HEK293 (cell line): ENCODE data around the gene ATF6.
A peak's percentile ranks its signal among the peaks of the same experiment; 100 is the strongest.

ENCODE experiments used
- CTCF ChIA-PET: fragments of 350-600 bp; formaldehyde crosslinking; extraction: SDS; loops from one replicate; lab custom pipeline; 2021; ENCODE audit warnings: antibody characterized with exemption; lab: Yijun Ruan, JAX
- POLR2A ChIA-PET: fragments of 300-600 bp; formaldehyde crosslinking; extraction: SDS; loops from one replicate; lab custom pipeline; 2020; ENCODE audit warnings: antibody characterized with exemption, inconsistent platforms; lab: Yijun Ruan, JAX
- H3K27ac ChIP-seq: fragments of 200-500 bp; sonication (Bioruptor generic); 2 replicates; pipeline ENCODE4 v1.5.1; 2014; ENCODE audit warnings: low read depth, low read length, control low read depth, inconsistent platforms; ENCODE audit errors: extremely low read depth
- H3K36me3 ChIP-seq, 2 experiments: fragments of 200-500 bp in 1 of 2; sonication (Bioruptor generic) in 1 of 2; 1 replicate in 1 of 2; 2 replicates in 1 of 2; pipeline ENCODE4 v1.5.1; 2014 to 2017; ENCODE audit warnings: inconsistent platforms in 2 of 2, low read length in 2 of 2; ENCODE audit not compliant: control insufficient read depth in 2 of 2, insufficient read depth in 1 of 2
- H3K4me1 ChIP-seq: fragments of 200-500 bp; sonication (Bioruptor generic); 2 replicates; pipeline ENCODE4 v1.5.1; 2014; ENCODE audit warnings: mild to moderate bottlenecking, low read length, inconsistent platforms; ENCODE audit not compliant: control insufficient read depth, insufficient read depth
- H3K4me3 ChIP-seq: 2 replicates; pipeline ENCODE4 v1.5.1; 2011; ENCODE audit warnings: low read depth, mild to moderate bottlenecking, control low read depth, low read length, moderate library complexity
- H3K9me3 ChIP-seq: fragments of 200-500 bp; sonication (Bioruptor generic); 2 replicates; pipeline ENCODE4 v1.5.1; 2014; ENCODE audit warnings: low read depth, low read length, inconsistent platforms; ENCODE audit not compliant: control insufficient read depth, insufficient read depth
- EGR2 ChIP-seq: fragments of 450-650 bp; formaldehyde crosslinking; IDR thresholded peaks from 2 replicates; pipeline ENCODE4 v1.5.1; 2016; ENCODE audit warnings: low read depth, missing biosample characterization, missing genetic modification characterization
- GLI4 ChIP-seq: fragments of 450-650 bp; formaldehyde crosslinking; IDR thresholded peaks from 2 replicates; pipeline ENCODE4 v1.5.1; 2016; ENCODE audit warnings: missing biosample characterization, missing genetic modification characterization
- IKZF3 ChIP-seq: fragments of 450-650 bp; IDR thresholded peaks from 2 replicates; pipeline ENCODE4 v1.5.0; 2018; ENCODE audit warnings: missing biosample characterization, mild to moderate bottlenecking, missing genetic modification characterization, moderate library complexity
- KLF1 ChIP-seq: fragments of 450-650 bp; formaldehyde crosslinking; IDR thresholded peaks from 2 replicates; pipeline ENCODE4 v1.5.1; 2016; ENCODE audit warnings: missing biosample characterization, missing genetic modification characterization
- MZF1 ChIP-seq: fragments of 450-650 bp; formaldehyde crosslinking; IDR thresholded peaks from 2 replicates; pipeline ENCODE4 v1.5.1; 2017; ENCODE audit warnings: missing biosample characterization, missing genetic modification characterization, borderline replicate concordance
- REPIN1 ChIP-seq: fragments of 450-650 bp; formaldehyde crosslinking; IDR thresholded peaks from 2 replicates; pipeline ENCODE4 v1.5.1; 2017; ENCODE audit warnings: missing biosample characterization, missing genetic modification characterization, low read depth
- SP3 ChIP-seq: fragments of 450-650 bp; formaldehyde crosslinking; IDR thresholded peaks from 2 replicates; pipeline ENCODE4 v1.5.1; 2016; ENCODE audit warnings: missing biosample characterization, missing genetic modification characterization
- YY2 ChIP-seq: fragments of 450-650 bp; formaldehyde crosslinking; IDR thresholded peaks from 2 replicates; pipeline ENCODE4 v1.5.1; 2016; ENCODE audit warnings: missing biosample characterization, missing genetic modification characterization
- ZBTB17 ChIP-seq: fragments of 450-650 bp; formaldehyde crosslinking; IDR thresholded peaks from 2 replicates; pipeline ENCODE4 v1.5.1; 2016; ENCODE audit warnings: missing biosample characterization, missing genetic modification characterization
- ZBTB8A ChIP-seq: fragments of 450-650 bp; formaldehyde crosslinking; IDR thresholded peaks from 2 replicates; pipeline ENCODE4 v1.5.1; 2016; ENCODE audit warnings: missing biosample characterization, missing genetic modification characterization
- ZEB2 ChIP-seq: fragments of 450-650 bp; formaldehyde crosslinking; IDR thresholded peaks from 2 replicates; pipeline ENCODE4 v1.5.1; 2016; ENCODE audit warnings: missing biosample characterization, missing genetic modification characterization
- ZIC2 ChIP-seq: fragments of 450-650 bp; formaldehyde crosslinking; IDR thresholded peaks from 2 replicates; pipeline ENCODE4 v1.5.1; 2016; ENCODE audit warnings: missing biosample characterization, missing genetic modification characterization
- ZNF133 ChIP-seq: fragments of 450-650 bp; formaldehyde crosslinking; IDR thresholded peaks from 2 replicates; pipeline ENCODE4 v1.5.1; 2016; ENCODE audit warnings: missing biosample characterization, missing genetic modification characterization
- ZNF169 ChIP-seq: fragments of 450-650 bp; formaldehyde crosslinking; IDR thresholded peaks from 2 replicates; pipeline ENCODE4 v1.5.1; 2016; ENCODE audit warnings: missing biosample characterization, missing genetic modification characterization
- ZNF394 ChIP-seq: fragments of 450-650 bp; formaldehyde crosslinking; IDR thresholded peaks from 2 replicates; pipeline ENCODE4 v1.5.1; 2016; ENCODE audit warnings: missing biosample characterization, missing genetic modification characterization, mild to moderate bottlenecking, moderate library complexity, borderline replicate concordance
- ZNF423 ChIP-seq: fragments of 450-650 bp; formaldehyde crosslinking; IDR thresholded peaks from 2 replicates; pipeline ENCODE4 v1.5.1; 2016; ENCODE audit warnings: missing biosample characterization, missing genetic modification characterization
- ZNF48 ChIP-seq: fragments of 450-650 bp; formaldehyde crosslinking; IDR thresholded peaks from 2 replicates; pipeline ENCODE4 v1.5.1; 2016; ENCODE audit warnings: missing biosample characterization, missing genetic modification characterization
- ZNF654 ChIP-seq: fragments of 450-650 bp; formaldehyde crosslinking; IDR thresholded peaks from 2 replicates; pipeline ENCODE4 v1.5.1; 2016; ENCODE audit warnings: low read depth, missing biosample characterization, missing genetic modification characterization
- ZNF777 ChIP-seq: fragments of 450-650 bp; formaldehyde crosslinking; IDR thresholded peaks from 2 replicates; pipeline ENCODE4 v1.5.1; 2017; ENCODE audit warnings: missing biosample characterization, missing genetic modification characterization, borderline replicate concordance
- ZNF837 ChIP-seq: fragments of 450-650 bp; formaldehyde crosslinking; IDR thresholded peaks from 2 replicates; pipeline ENCODE4 v1.5.1; 2016; ENCODE audit warnings: missing biosample characterization, missing genetic modification characterization
- ZNF843 ChIP-seq: fragments of 450-650 bp; formaldehyde crosslinking; IDR thresholded peaks from 2 replicates; pipeline ENCODE4 v1.5.1; 2016; ENCODE audit warnings: missing biosample characterization, missing genetic modification characterization
- TF ChIP-seq, protein P1 (sequence below): fragments of 450-650 bp; formaldehyde crosslinking; conservative IDR thresholded peaks from 2 replicates; pipeline ENCODE4 v1.5.1; 2016; ENCODE audit warnings: low read depth, missing biosample characterization, missing genetic modification characterization
- TF ChIP-seq, protein P2 (sequence below): fragments of 450-650 bp; formaldehyde crosslinking; IDR thresholded peaks from 2 replicates; pipeline ENCODE4 v1.5.1; 2016; ENCODE audit warnings: missing biosample characterization, missing genetic modification characterization
- TF ChIP-seq, protein P3 (sequence below): fragments of 450-650 bp; formaldehyde crosslinking; IDR thresholded peaks from 2 replicates; pipeline ENCODE4 v1.5.1; 2017; ENCODE audit warnings: missing biosample characterization, missing genetic modification characterization

The ATF6 gene

DNA sequence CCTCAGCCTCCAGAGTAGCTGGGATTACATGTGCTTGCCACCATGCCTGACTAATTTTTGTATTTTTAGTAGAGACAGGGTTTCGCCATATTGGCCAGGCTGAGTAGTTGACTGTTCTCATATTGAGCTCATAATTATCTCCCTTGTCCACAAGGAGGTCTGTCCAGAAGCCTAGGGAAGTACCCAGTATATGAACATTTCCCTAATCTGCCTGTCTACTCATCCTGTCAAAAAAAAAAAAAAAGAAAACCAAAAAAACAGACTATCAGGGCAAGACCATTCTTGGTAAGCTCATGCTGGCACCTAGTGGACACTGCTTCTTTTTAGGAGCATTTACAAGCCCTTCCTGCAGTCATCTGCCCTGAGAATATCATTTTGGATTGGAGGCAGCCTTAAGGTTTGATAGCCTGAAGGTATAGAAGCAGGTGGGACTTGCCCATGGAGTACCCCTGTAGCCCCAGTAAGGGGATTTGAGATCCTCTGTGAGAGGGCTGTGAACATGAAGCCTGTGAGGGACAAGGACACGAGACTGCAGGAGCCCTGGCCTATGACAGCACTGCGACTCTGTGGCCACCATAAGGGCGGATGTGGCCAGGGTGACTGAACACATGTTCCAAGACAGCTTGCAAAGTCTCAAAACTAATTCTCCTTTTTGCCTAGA is 27.4 kb upstream of the ATF6 start:
- TF ChIP-seq ZBTB8A (tag by site-specific recombination) (no peak), MZF1 (tag by site-specific recombination) (no peak), KLF1 (no peak), SP3 (tag by site-specific recombination) (no peak), YY2 (tag by site-specific recombination) (no peak), ZNF654 (tag by site-specific recombination) (peak; percentile 96), IKZF3 (no peak), ZNF777 (tag by site-specific recombination) (no peak), ZNF394 (tag by site-specific recombination) (no peak), ZNF423 (no peak), ZNF169 (tag by site-specific recombination) (no peak), EGR2 (tag by site-specific recombination) (no peak), ZIC2 (tag by site-specific recombination) (no peak), ZNF133 (tag by site-specific recombination) (no peak), REPIN1 (tag by site-specific recombination) (no peak), ZNF837 (no peak), ZNF48 (tag by site-specific recombination) (no peak), ZEB2 (tag by site-specific recombination) (no peak), GLI4 (tag by site-specific recombination) (no peak), ZBTB17 (tag by site-specific recombination) (0 out of 2 replicates have a peak, but pooled peaks have one; percentile 29), ZNF843 (tag by site-specific recombination) (no peak)
- TF ChIP-seq, protein P1, sequence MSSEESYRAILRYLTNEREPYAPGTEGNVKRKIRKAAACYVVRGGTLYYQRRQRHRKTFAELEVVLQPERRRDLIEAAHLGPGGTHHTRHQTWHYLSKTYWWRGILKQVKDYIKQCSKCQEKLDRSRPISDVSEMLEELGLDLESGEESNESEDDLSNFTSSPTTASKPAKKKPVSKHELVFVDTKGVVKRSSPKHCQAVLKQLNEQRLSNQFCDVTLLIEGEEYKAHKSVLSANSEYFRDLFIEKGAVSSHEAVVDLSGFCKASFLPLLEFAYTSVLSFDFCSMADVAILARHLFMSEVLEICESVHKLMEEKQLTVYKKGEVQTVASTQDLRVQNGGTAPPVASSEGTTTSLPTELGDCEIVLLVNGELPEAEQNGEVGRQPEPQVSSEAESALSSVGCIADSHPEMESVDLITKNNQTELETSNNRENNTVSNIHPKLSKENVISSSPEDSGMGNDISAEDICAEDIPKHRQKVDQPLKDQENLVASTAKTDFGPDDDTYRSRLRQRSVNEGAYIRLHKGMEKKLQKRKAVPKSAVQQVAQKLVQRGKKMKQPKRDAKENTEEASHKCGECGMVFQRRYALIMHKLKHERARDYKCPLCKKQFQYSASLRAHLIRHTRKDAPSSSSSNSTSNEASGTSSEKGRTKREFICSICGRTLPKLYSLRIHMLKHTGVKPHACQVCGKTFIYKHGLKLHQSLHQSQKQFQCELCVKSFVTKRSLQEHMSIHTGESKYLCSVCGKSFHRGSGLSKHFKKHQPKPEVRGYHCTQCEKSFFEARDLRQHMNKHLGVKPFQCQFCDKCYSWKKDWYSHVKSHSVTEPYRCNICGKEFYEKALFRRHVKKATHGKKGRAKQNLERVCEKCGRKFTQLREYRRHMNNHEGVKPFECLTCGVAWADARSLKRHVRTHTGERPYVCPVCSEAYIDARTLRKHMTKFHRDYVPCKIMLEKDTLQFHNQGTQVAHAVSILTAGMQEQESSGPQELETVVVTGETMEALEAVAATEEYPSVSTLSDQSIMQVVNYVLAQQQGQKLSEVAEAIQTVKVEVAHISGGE (tag by site-specific recombination), result no peak
- TF ChIP-seq, protein P2, sequence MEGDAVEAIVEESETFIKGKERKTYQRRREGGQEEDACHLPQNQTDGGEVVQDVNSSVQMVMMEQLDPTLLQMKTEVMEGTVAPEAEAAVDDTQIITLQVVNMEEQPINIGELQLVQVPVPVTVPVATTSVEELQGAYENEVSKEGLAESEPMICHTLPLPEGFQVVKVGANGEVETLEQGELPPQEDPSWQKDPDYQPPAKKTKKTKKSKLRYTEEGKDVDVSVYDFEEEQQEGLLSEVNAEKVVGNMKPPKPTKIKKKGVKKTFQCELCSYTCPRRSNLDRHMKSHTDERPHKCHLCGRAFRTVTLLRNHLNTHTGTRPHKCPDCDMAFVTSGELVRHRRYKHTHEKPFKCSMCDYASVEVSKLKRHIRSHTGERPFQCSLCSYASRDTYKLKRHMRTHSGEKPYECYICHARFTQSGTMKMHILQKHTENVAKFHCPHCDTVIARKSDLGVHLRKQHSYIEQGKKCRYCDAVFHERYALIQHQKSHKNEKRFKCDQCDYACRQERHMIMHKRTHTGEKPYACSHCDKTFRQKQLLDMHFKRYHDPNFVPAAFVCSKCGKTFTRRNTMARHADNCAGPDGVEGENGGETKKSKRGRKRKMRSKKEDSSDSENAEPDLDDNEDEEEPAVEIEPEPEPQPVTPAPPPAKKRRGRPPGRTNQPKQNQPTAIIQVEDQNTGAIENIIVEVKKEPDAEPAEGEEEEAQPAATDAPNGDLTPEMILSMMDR (tag by site-specific recombination), result peak; percentile 70
- TF ChIP-seq, protein P3, sequence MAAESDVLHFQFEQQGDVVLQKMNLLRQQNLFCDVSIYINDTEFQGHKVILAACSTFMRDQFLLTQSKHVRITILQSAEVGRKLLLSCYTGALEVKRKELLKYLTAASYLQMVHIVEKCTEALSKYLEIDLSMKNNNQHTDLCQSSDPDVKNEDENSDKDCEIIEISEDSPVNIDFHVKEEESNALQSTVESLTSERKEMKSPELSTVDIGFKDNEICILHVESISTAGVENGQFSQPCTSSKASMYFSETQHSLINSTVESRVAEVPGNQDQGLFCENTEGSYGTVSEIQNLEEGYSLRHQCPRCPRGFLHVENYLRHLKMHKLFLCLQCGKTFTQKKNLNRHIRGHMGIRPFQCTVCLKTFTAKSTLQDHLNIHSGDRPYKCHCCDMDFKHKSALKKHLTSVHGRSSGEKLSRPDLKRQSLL (tag by site-specific recombination), result no peak
- TF ChIP-seq, all 188 proteins: peak for 3
- Histone ChIP-seq H3K4me3 (no peak overlapping the region), H3K9me3 (no peaks in the 10 kb centered on the region), H3K36me3 (no peaks in the 10 kb centered on the region), H3K27ac (no peak overlapping the region), H3K4me1 (no peaks in the 10 kb centered on the region)
- ChIA-PET POLR2A (interaction anchor here (0.5 to 3.6 kb wide), 4 partner anchors 11 to 14 kb away, joined by 3 to 10 read pairs (median 6); partner anchors contain the start of gene DUSP12), CTCF (interaction anchor here (0.7 to 7.3 kb wide), 17 partner anchors 10 to 477 kb away, joined by 3 to 58 read pairs (median 4); partner anchors contain the start of gene DUSP12)
